HCT116 (cell line): ENCODE measurements around the gene SLC12A5. TPM values are rescaled to one million over a fixed set of nuclear protein-coding genes. Genes with fewer than 3 reads are reported as not detected.
"Not testable (repeated sequence)": the region's sequence is repeated elsewhere in the genome, so short reads cannot be mapped to it uniquely, and the experiment has no call there.

Experiments used
- ATAC-seq: fragments of 200-7000 bp; cut with Tn5 transposase; 2 replicates; pipeline ENCODE4 v1.9.1; 2020; ENCODE audit warnings: mild to moderate bottlenecking, moderate library complexity
- BruUV-seq: library from RNA; stranded (reverse); fragments of 400-500 nt; replicated peaks from 2 replicates; lab custom pipeline; 2021; lab: Mats Ljungman, UMichigan
- CTCF ChIA-PET: fragments of 300-600 bp; sonication (Branson Sonifier 250); formaldehyde crosslinking; loops from one replicate; lab custom pipeline; 2021; ENCODE audit warnings: antibody characterized with exemption; lab: Charles Lee
- POLR2A ChIA-PET: fragments of 300-600, 350-600 bp; sonication (Branson Sonifier 250); formaldehyde crosslinking; loops from one replicate; lab custom pipeline; 2021; ENCODE audit warnings: antibody characterized with exemption; lab: Charles Lee
- RAD21 ChIA-PET, 2 experiments: fragments of 300-600 bp; sonication (Branson Sonifier 250); formaldehyde crosslinking; loops; one replicate each; lab custom pipeline; 2023; ENCODE audit warnings: low total read pairs in 2 of 2; ENCODE audit not compliant: uncharacterized antibody in 2 of 2, unreplicated experiment in 2 of 2, low non-redundant PET in 1 of 2; lab: Charles Lee
- DNase-seq: peaks from one replicate; pipeline ENCODE4 v3.0.0-alpha.2; 2010; ENCODE audit warnings: low read depth, low spot score
- H2AFZ ChIP-seq: fragments of 200-600 bp; shearing (Covaris generic), sonication (generic); 2 replicates; pipeline ENCODE4 v1.6.1; 2017; ENCODE audit warnings: low read depth, mixed run types, mixed read lengths, antibody characterized with exemption, low read length; ENCODE audit not compliant: poor library complexity, severe bottlenecking
- H3K27ac ChIP-seq: 2 replicates; pipeline ENCODE4 v1.5.1; 2012; ENCODE audit warnings: low read depth, low read length
- H3K27me3 ChIP-seq: fragments of 200-600 bp; sonication (generic); 2 replicates; pipeline ENCODE4 v1.6.1; 2016; ENCODE audit warnings: mixed run types, low read length, mixed read lengths; ENCODE audit not compliant: insufficient read depth
- H3K36me3 ChIP-seq, 2 experiments: fragments of 200-500 bp in 1 of 2; fragments of 200-600 bp in 1 of 2; sonication (Bioruptor generic) in 1 of 2; sonication (generic) in 1 of 2; 2 replicates each; pipeline versions ENCODE4 v1.5.1 to v1.6.1; 2014 to 2016; ENCODE audit warnings: low read length in 2 of 2, inconsistent platforms in 1 of 2, mixed read lengths in 1 of 2, mixed run types in 1 of 2; ENCODE audit not compliant: insufficient read depth in 2 of 2, control insufficient read depth in 1 of 2
- H3K4me1 ChIP-seq, 2 experiments: fragments of 200-600 bp in 1 of 2; sonication (generic) in 1 of 2; 2 replicates each; pipeline versions ENCODE4 v1.5.1 to v1.6.1; 2012 to 2017; ENCODE audit warnings: low read length in 2 of 2, inconsistent platforms in 1 of 2, mild to moderate bottlenecking in 1 of 2, mixed read lengths in 1 of 2, mixed run types in 1 of 2, moderate library complexity in 1 of 2; ENCODE audit not compliant: insufficient read depth in 2 of 2, control insufficient read depth in 1 of 2
- H3K4me2 ChIP-seq: fragments of 200-600 bp; sonication (generic); 2 replicates; pipeline ENCODE4 v1.6.1; 2017; ENCODE audit warnings: mixed run types, low read length, mixed read lengths
- H3K4me3 ChIP-seq, 2 experiments: fragments of 200-600 bp in 1 of 2; sonication (generic) in 1 of 2; replicated peaks in 1 of 2; 2 replicates each; pipeline ENCODE4 v1.5.1; 2011 to 2016; ENCODE audit warnings: low read length in 2 of 2, control low read depth in 1 of 2, low read depth in 1 of 2, mild to moderate bottlenecking in 1 of 2, mixed read lengths in 1 of 2, mixed run types in 1 of 2
- H3K79me2 ChIP-seq: fragments of 200-600 bp; sonication (generic); 2 replicates; pipeline ENCODE4 v1.6.1; 2017; ENCODE audit warnings: mild to moderate bottlenecking, mixed run types, low read length, moderate library complexity, mixed read lengths; ENCODE audit not compliant: insufficient read depth
- H3K9ac ChIP-seq: fragments of 200-600 bp; sonication (generic); 2 replicates; pipeline ENCODE4 v1.6.1; 2016; ENCODE audit warnings: low read length, mixed read lengths
- H3K9me2 ChIP-seq: fragments of 200-600 bp; sonication (generic), shearing (Covaris generic); 2 replicates; pipeline ENCODE4 v1.6.1; 2017; ENCODE audit warnings: mixed run types, mild to moderate bottlenecking, moderate library complexity; ENCODE audit not compliant: insufficient read depth
- H3K9me3 ChIP-seq, 2 experiments: fragments of 200-500 bp in 1 of 2; fragments of 200-600 bp in 1 of 2; sonication (Bioruptor generic) in 1 of 2; sonication (generic) in 1 of 2; 2 replicates each; pipeline ENCODE4 v1.6.1; 2014 to 2017; ENCODE audit warnings: low read length in 2 of 2, mixed read lengths in 2 of 2, inconsistent platforms in 1 of 2, low read depth in 1 of 2, mild to moderate bottlenecking in 1 of 2, mixed run types in 1 of 2, moderate library complexity in 1 of 2; ENCODE audit not compliant: control insufficient read depth in 1 of 2, insufficient read depth in 1 of 2
- H4K20me1 ChIP-seq: fragments of 200-600 bp; sonication (generic), shearing (Covaris generic); 2 replicates; pipeline ENCODE4 v1.6.1; 2017; ENCODE audit warnings: mixed run types, mild to moderate bottlenecking, moderate library complexity; ENCODE audit not compliant: insufficient read depth
- CTCF ChIP-seq, 3 experiments: fragments of 200-600 bp in 1 of 3; sonication (generic) in 1 of 3; IDR thresholded peaks in 2 of 3; conservative IDR thresholded peaks in 1 of 3; 2 replicates each; pipeline ENCODE4 v1.5.1; 2012 to 2017; ENCODE audit warnings: low read depth in 2 of 3, low read length in 2 of 3, antibody characterized with exemption in 1 of 3, borderline replicate concordance in 1 of 3, control low read depth in 1 of 3, mild to moderate bottlenecking in 1 of 3, mixed read lengths in 1 of 3, mixed run types in 1 of 3, moderate library complexity in 1 of 3; ENCODE audit not compliant: insufficient read depth in 1 of 3
- EGR1 ChIP-seq: IDR thresholded peaks from 2 replicates; pipeline ENCODE4 v1.6.1; 2012; ENCODE audit warnings: low read depth
- ELF1 ChIP-seq: IDR thresholded peaks from 2 replicates; pipeline ENCODE4 v1.6.1; 2012; ENCODE audit warnings: low read depth, borderline replicate concordance
- POLR2A ChIP-seq: IDR thresholded peaks from 2 replicates; pipeline ENCODE4 v1.7.0; 2011; ENCODE audit warnings: borderline replicate concordance; ENCODE audit not compliant: insufficient read depth, insufficient read length; ENCODE audit errors: extremely low read depth
- POLR2AphosphoS5 ChIP-seq: IDR thresholded peaks from 2 replicates; pipeline ENCODE4 v1.6.1; 2011; ENCODE audit warnings: mild to moderate bottlenecking, low read depth, low read length, moderate library complexity
- RAD21 ChIP-seq: IDR thresholded peaks from 2 replicates; pipeline ENCODE4 v1.6.1; 2012; ENCODE audit warnings: low read depth, mild to moderate bottlenecking
- REST ChIP-seq: IDR thresholded peaks from 2 replicates; pipeline ENCODE4 v1.6.1; 2012; ENCODE audit warnings: low read depth
- SIN3A ChIP-seq: IDR thresholded peaks from 2 replicates; pipeline ENCODE4 v1.6.1; 2012; ENCODE audit warnings: low read depth
- YY1 ChIP-seq: IDR thresholded peaks from 2 replicates; pipeline ENCODE4 v1.6.1; 2011; ENCODE audit warnings: low read length, low read depth, moderate library complexity, mild to moderate bottlenecking; ENCODE audit not compliant: insufficient replicate concordance; ENCODE audit errors: extremely low read depth
- intact Hi-C: fragments of 100-400 bp; cut with micrococcal nuclease; formaldehyde crosslinking; loops from 2 replicates; pipeline ENCODE4 v1.10.0; 2022
- total RNA-seq: library from RNA; stranded (reverse); gene quantifications from one replicate; pipeline ENCODE4 v1.2.1, GENCODE V29; 2021; ENCODE audit not compliant: unreplicated experiment

SLC12A5 gene
- total RNA-seq, 1 experiment from 2014 or later, result 1.9 TPM

GRCh38 chr20:45987108-45987780, 41.8 kb upstream of the SLC12A5 start:
- Histone ChIP-seq H3K27me3 (no peaks in the 10 kb centered on the region), H3K79me2 (no peaks in the 10 kb centered on the region), H3K4me3 (no peak overlapping the region), H3K27ac (no peak overlapping the region), H3K4me2 (peak overlapping the region; percentile 29), H3K9me2 (no peaks in the 10 kb centered on the region), H3K4me1 (peaks cover 0 to 6% of the 10 kb centered on the region in 2 experiments; a peak in 1 of 4 replicates), H4K20me1 (no peaks in the 10 kb centered on the region), H2AFZ (peak overlapping the region; percentile 88), H3K9ac (no peak overlapping the region), H3K36me3 (no peaks in the 10 kb centered on the region), H3K9me3 (no peaks in the 10 kb centered on the region)
- peak; percentile 99 for ATAC-seq
- POLR2A ChIA-PET, result interaction anchor here (0.7 to 0.9 kb wide), 2 partner anchors 9 to 13 kb away, joined by 3 read pairs; no protein-coding TSS in a partner anchor
- CTCF ChIA-PET, result interaction anchor here (0.7 to 5.4 kb wide), 18 partner anchors 9 to 451 kb away, joined by 3 to 46 read pairs (median 4); partner anchors contain the start of gene ZNF335
- BruUV-seq, result no TSS peak
- DNase-seq, result peak; percentile 61
- RAD21 ChIA-PET, result interaction anchor here in 1 of 2 experiments (0.9 kb wide), 1 partner anchor 27 kb away, joined by 3 read pairs; no protein-coding TSS in a partner anchor
- TF ChIP-seq POLR2A (no peak), YY1 (peak; percentile 45), REST (no peak), CTCF (IDR thresholded peaks at IDR 0.05 in 2 of 3, conservative IDR thresholded peaks at IDR 0.05 in 1 of 3; ENCODE audit: borderline replicate concordance in 1 of 3, insufficient read depth in 1 of 3, low read depth in 2 of 3, low read length in 2 of 3) (peak; percentile 85 to 96 (median 94)), SIN3A (no peak), POLR2AphosphoS5 (no peak), RAD21 (peak; percentile 84), ELF1 (no peak), EGR1 (no peak)
- intact Hi-C loops, result no loop called here

- H3K4me2 ChIP-seq, ATAC-seq, H3K9me3 ChIP-seq, H3K79me2 ChIP-seq, H2AFZ ChIP-seq, H3K9me2 ChIP-seq, POLR2A ChIA-PET, intact Hi-C loops, H3K27me3 ChIP-seq, RAD21 ChIA-PET, BruUV-seq, H4K20me1 ChIP-seq, DNase-seq, H3K27ac ChIP-seq, H3K9ac ChIP-seq, H3K36me3 ChIP-seq, H3K4me3 ChIP-seq: not testable (repeated sequence)
- peaks cover 3 to 13% of the 10 kb centered on the region in 2 experiments; a peak in 3 of 4 replicates for H3K4me1 ChIP-seq
- CTCF ChIA-PET, result interaction anchor here (1.0 to 1.2 kb wide), 2 partner anchors 18 to 360 kb away, joined by 3 to 5 read pairs; no protein-coding TSS in a partner anchor
Measured at GRCh38 chr20:45988830-45989229, 40.2 kb upstream of the SLC12A5 start.
